Dendritic cell treated with granulocyte-macrophage colony-stimulating factor and Interleukin-4, amounts not matched to agents 40 ng/mL and 50 ng/mL, for 4 days (primary cell): ENCODE measurements around the gene INTS7.
"Not testable (repeated sequence)": the region's sequence is repeated elsewhere in the genome, so short reads cannot be mapped to it uniquely, and the experiment has no call there.

Experiments used
- H3K27ac Mint-ChIP-seq: one replicate; pipeline ENCODE4 v1.8.0; 2022; ENCODE audit warnings: mild to moderate bottlenecking, mixed read lengths
- H3K27me3 Mint-ChIP-seq: one replicate; pipeline ENCODE4 v1.8.0; 2022; ENCODE audit warnings: mild to moderate bottlenecking, mixed read lengths
- H3K36me3 Mint-ChIP-seq: one replicate; pipeline ENCODE4 v1.8.0; 2022; ENCODE audit warnings: low read depth, mixed read lengths
- H3K4me1 Mint-ChIP-seq: one replicate; pipeline ENCODE4 v1.8.0; 2022; ENCODE audit warnings: low read depth, mixed read lengths
- H3K4me3 Mint-ChIP-seq: one replicate; pipeline ENCODE4 v1.8.0; 2022; ENCODE audit warnings: mild to moderate bottlenecking, moderate library complexity, mixed read lengths
- H3K9me3 Mint-ChIP-seq: one replicate; pipeline ENCODE4 v1.8.0; 2022; ENCODE audit warnings: mixed read lengths
- intact Hi-C: fragments of 100-400 bp; cut with micrococcal nuclease; formaldehyde crosslinking; loops from one replicate; pipeline ENCODE4 v1.15.0; 2022

INTS7 gene

GRCh38 chr1:211928290-211928801, 107.0 kb downstream of the INTS7 start:
- Mint-ChIP-seq H3K27ac (peak overlapping the region; percentile 78), H3K4me1 (peaks cover 52% of the 10 kb centered on the region), H3K27me3 (no peaks in the 10 kb centered on the region), H3K4me3 (no peak overlapping the region), H3K9me3 (no peaks in the 10 kb centered on the region), H3K36me3 (no peaks in the 10 kb centered on the region)
- intact Hi-C loops: no loop called here

GRCh38 chr1:211925016-211925415, 110.3 kb downstream of the INTS7 start:
- peak overlapping the region; percentile 25 for H3K27ac Mint-ChIP-seq
- no peak overlapping the region for H3K4me3 Mint-ChIP-seq
- no peaks in the 10 kb centered on the region for H3K9me3 Mint-ChIP-seq
- H3K27me3 Mint-ChIP-seq: peaks cover 3% of the 10 kb centered on the region
- intact Hi-C loops: no loop called here
- no peaks in the 10 kb centered on the region for H3K36me3 Mint-ChIP-seq
- H3K4me1 Mint-ChIP-seq: peaks cover 25% of the 10 kb centered on the region

- Mint-ChIP-seq H3K4me1 (peaks cover 23% of the 10 kb centered on the region), H3K4me3 (no peak overlapping the region), H3K9me3 (no peaks in the 10 kb centered on the region), H3K36me3 (no peaks in the 10 kb centered on the region), H3K27me3 (peaks cover 4% of the 10 kb centered on the region), H3K27ac (no peak overlapping the region)
- intact Hi-C loops: no loop called here
These were observed 111.1 kb downstream of the INTS7 start for GRCh38 chr1:211924256-211924655.

- H3K4me1 Mint-ChIP-seq: peaks cover 23% of the 10 kb centered on the region
These were observed 112.3 kb downstream of the INTS7 start for GRCh38 chr1:211923095-211923494.

GRCh38 chr1:211921579-211922095, 113.7 kb downstream of the INTS7 start:
- H3K36me3 Mint-ChIP-seq: no peaks in the 10 kb centered on the region
- H3K27ac Mint-ChIP-seq: no peak overlapping the region
- peaks cover 6% of the 10 kb centered on the region for H3K27me3 Mint-ChIP-seq
- no peak overlapping the region for H3K4me3 Mint-ChIP-seq
- H3K9me3 Mint-ChIP-seq: no peaks in the 10 kb centered on the region
- intact Hi-C loops: no loop called here
- H3K4me1 Mint-ChIP-seq: peaks cover 34% of the 10 kb centered on the region

More at GRCh38 chr1:211923095-211923494, 112.3 kb downstream of the INTS7 start:
- no peaks in the 10 kb centered on the region for H3K9me3 Mint-ChIP-seq
- no peak overlapping the region for H3K4me3 Mint-ChIP-seq
- no peak overlapping the region for H3K27ac Mint-ChIP-seq
- intact Hi-C loops: no loop called here
- H3K27me3 Mint-ChIP-seq: peaks cover 6% of the 10 kb centered on the region
- H3K36me3 Mint-ChIP-seq: no peaks in the 10 kb centered on the region

- peaks cover 44% of the 10 kb centered on the region for H3K4me1 Mint-ChIP-seq
- H3K36me3 Mint-ChIP-seq: no peaks in the 10 kb centered on the region
- H3K27ac Mint-ChIP-seq: no peak overlapping the region
- intact Hi-C loops: no loop called here
- H3K27me3 Mint-ChIP-seq: peaks cover 6% of the 10 kb centered on the region
- no peak overlapping the region for H3K4me3 Mint-ChIP-seq
- no peaks in the 10 kb centered on the region for H3K9me3 Mint-ChIP-seq
These were observed 114.6 kb downstream of the INTS7 start for GRCh38 chr1:211920602-211921226.

GRCh38 chr1:211920141-211920572, 115.2 kb downstream of the INTS7 start:
- Mint-ChIP-seq H3K27ac (no peak overlapping the region), H3K4me1 (peaks cover 49% of the 10 kb centered on the region), H3K36me3 (no peaks in the 10 kb centered on the region), H3K9me3 (no peaks in the 10 kb centered on the region), H3K4me3 (no peak overlapping the region), H3K27me3 (peaks cover 6% of the 10 kb centered on the region)
- intact Hi-C loops: no loop called here

GRCh38 chr1:211918843-211919414, 116.4 kb downstream of the INTS7 start:
- H3K27ac Mint-ChIP-seq: peak overlapping the region; percentile 69
- H3K9me3 Mint-ChIP-seq: no peaks in the 10 kb centered on the region
- H3K27me3 Mint-ChIP-seq: peaks cover 6% of the 10 kb centered on the region
- no peak overlapping the region for H3K4me3 Mint-ChIP-seq
- intact Hi-C loops: no loop called here
- H3K4me1 Mint-ChIP-seq: peaks cover 50% of the 10 kb centered on the region
- H3K36me3 Mint-ChIP-seq: no peaks in the 10 kb centered on the region

- H3K36me3 Mint-ChIP-seq, H3K9me3 Mint-ChIP-seq: not testable (repeated sequence)
- peaks cover 70% of the 10 kb centered on the region for H3K4me1 Mint-ChIP-seq
These were observed 118.9 kb downstream of the INTS7 start for GRCh38 chr1:211916458-211916857.

GRCh38 chr1:211915924-211916323, 119.4 kb downstream of the INTS7 start:
- H3K4me3 Mint-ChIP-seq: no peak overlapping the region
- no peaks in the 10 kb centered on the region for H3K36me3 Mint-ChIP-seq
- no peaks in the 10 kb centered on the region for H3K9me3 Mint-ChIP-seq
- intact Hi-C loops: no loop called here
- H3K4me1 Mint-ChIP-seq: peaks cover 75% of the 10 kb centered on the region
- peaks cover 6% of the 10 kb centered on the region for H3K27me3 Mint-ChIP-seq
- peak overlapping the region; percentile 50 for H3K27ac Mint-ChIP-seq

More at GRCh38 chr1:211916458-211916857, 118.9 kb downstream of the INTS7 start:
- intact Hi-C loops, H3K27me3 Mint-ChIP-seq, H3K4me3 Mint-ChIP-seq: not testable (repeated sequence)
- H3K27ac Mint-ChIP-seq: peak overlapping the region; percentile 50

GRCh38 chr1:211912844-211913432, 122.4 kb downstream of the INTS7 start:
- Mint-ChIP-seq H3K4me3 (no peak overlapping the region), H3K27ac (peak overlapping the region; percentile 8), H3K36me3 (no peaks in the 10 kb centered on the region), H3K9me3 (no peaks in the 10 kb centered on the region), H3K27me3 (no peaks in the 10 kb centered on the region), H3K4me1 (peaks cover 82% of the 10 kb centered on the region)
- intact Hi-C loops: no loop called here

GRCh38 chr1:211912038-211912437, 123.3 kb downstream of the INTS7 start:
- no peaks in the 10 kb centered on the region for H3K27me3 Mint-ChIP-seq
- no peaks in the 10 kb centered on the region for H3K9me3 Mint-ChIP-seq
- H3K4me3 Mint-ChIP-seq: no peak overlapping the region
- H3K36me3 Mint-ChIP-seq: no peaks in the 10 kb centered on the region
- intact Hi-C loops: no loop called here
- peak overlapping the region; percentile 33 for H3K27ac Mint-ChIP-seq
- H3K4me1 Mint-ChIP-seq: peaks cover 80% of the 10 kb centered on the region

GRCh38 chr1:211910913-211911485, 124.4 kb downstream of the INTS7 start:
- no peak overlapping the region for H3K4me3 Mint-ChIP-seq
- peaks cover 70% of the 10 kb centered on the region for H3K4me1 Mint-ChIP-seq
- H3K27ac Mint-ChIP-seq: peak overlapping the region; percentile 42
- H3K9me3 Mint-ChIP-seq: no peaks in the 10 kb centered on the region
- H3K36me3 Mint-ChIP-seq: no peaks in the 10 kb centered on the region
- H3K27me3 Mint-ChIP-seq: no peaks in the 10 kb centered on the region
- intact Hi-C loops: no loop called here
